Measurements from ENCODE around the gene CMSS1. TPM values are rescaled to one million over a fixed set of nuclear protein-coding genes. Genes with fewer than 3 reads are reported as not detected.

CMSS1 gene
- total RNA-seq, 1 experiment from 2014 or later, result 64.1 TPM

DNA sequence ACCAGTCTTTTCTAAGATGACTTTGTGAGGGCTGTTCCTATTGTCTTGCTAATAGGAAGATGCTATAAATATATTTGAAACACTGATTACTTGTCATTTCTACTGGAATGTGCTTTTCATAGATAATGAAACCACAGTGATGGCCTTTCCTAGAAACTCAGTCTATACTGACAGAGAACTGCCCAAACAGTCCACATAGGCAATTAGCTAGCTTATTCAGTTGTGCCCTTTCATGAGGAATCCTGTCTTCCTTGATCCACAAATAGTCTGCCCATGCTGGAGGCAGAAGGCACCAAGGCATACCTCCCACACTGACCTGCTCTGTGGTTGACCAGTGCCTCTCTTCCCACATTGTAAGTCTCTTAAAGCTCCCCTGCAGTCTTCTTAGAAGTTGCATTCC is 135.9 kb downstream of the CMSS1 start:
- no peak for TF ChIP-seq REST (IDR thresholded peaks at IDR 0.05; ENCODE audit: low read depth)
- TF ChIP-seq CTCF (IDR thresholded peaks at IDR 0.05 in 2 of 3, conservative IDR thresholded peaks at IDR 0.05 in 1 of 3; ENCODE audit: borderline replicate concordance in 1 of 3, insufficient read depth in 1 of 3, low read depth in 2 of 3, low read length in 2 of 3), result no peak
- TF ChIP-seq ZFX (IDR thresholded peaks at IDR 0.05), result no peak
- no peak for TF ChIP-seq ELF1 (IDR thresholded peaks at IDR 0.05; ENCODE audit: borderline replicate concordance, low read depth)
- no peak for TF ChIP-seq CEBPB (IDR thresholded peaks at IDR 0.05; ENCODE audit: low read depth)
- TF ChIP-seq SIN3A (IDR thresholded peaks at IDR 0.05; ENCODE audit: low read depth), result no peak
- no peak for TF ChIP-seq CBX3 (IDR thresholded peaks at IDR 0.05; ENCODE audit: low read depth)
- TF ChIP-seq SP1 (IDR thresholded peaks at IDR 0.05; ENCODE audit: low read depth), result no peak
- no peak for TF ChIP-seq EZH2phosphoT487 (IDR thresholded peaks at IDR 0.05; ENCODE audit: borderline replicate concordance)
- no peak for TF ChIP-seq ZNF274 (IDR thresholded peaks at IDR 0.05; ENCODE audit: low read depth, low read length)
- no peak for TF ChIP-seq TCF7L2 (IDR thresholded peaks at IDR 0.05; ENCODE audit: borderline replicate concordance, extremely low read depth, insufficient read depth, insufficient read length)
- TF ChIP-seq MAX (IDR thresholded peaks at IDR 0.05), result no peak
- no peak for TF ChIP-seq POLR2A (IDR thresholded peaks at IDR 0.05; ENCODE audit: borderline replicate concordance, extremely low read depth, insufficient read depth, insufficient read length)
- TF ChIP-seq YY1 (IDR thresholded peaks at IDR 0.05; ENCODE audit: extremely low read depth, insufficient replicate concordance, low read depth, low read length), result no peak
- no peak for TF ChIP-seq EZH2 (IDR thresholded peaks at IDR 0.05)
- TF ChIP-seq, protein P1, sequence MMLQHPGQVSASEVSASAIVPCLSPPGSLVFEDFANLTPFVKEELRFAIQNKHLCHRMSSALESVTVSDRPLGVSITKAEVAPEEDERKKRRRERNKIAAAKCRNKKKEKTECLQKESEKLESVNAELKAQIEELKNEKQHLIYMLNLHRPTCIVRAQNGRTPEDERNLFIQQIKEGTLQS (IDR thresholded peaks at IDR 0.05), result no peak
- no peak for TF ChIP-seq JUND (IDR thresholded peaks at IDR 0.05)
- no peak for TF ChIP-seq SRF (IDR thresholded peaks at IDR 0.05; ENCODE audit: low read depth)
- TF ChIP-seq ZBTB33 (IDR thresholded peaks at IDR 0.05; ENCODE audit: extremely low read depth, insufficient replicate concordance, low read length), result no peak
- TF ChIP-seq POLR2AphosphoS5 (IDR thresholded peaks at IDR 0.05; ENCODE audit: low read depth, low read length), result no peak
- Histone ChIP-seq H4K20me1 (ENCODE audit: insufficient read depth) (no peaks in the 10 kb centered on the region), H3K4me1 (ENCODE audit: control insufficient read depth in 1 of 2, insufficient read depth in 2 of 2, low read length in 2 of 2) (no peaks in the 10 kb centered on the region), H3K4me3 (replicated peaks in 1 of 2; ENCODE audit: low read depth in 1 of 2, low read length in 2 of 2) (no peak overlapping the region), H2AFZ (ENCODE audit: low read depth, low read length, poor library complexity, severe bottlenecking) (no peak overlapping the region), H3K79me2 (ENCODE audit: insufficient read depth, low read length) (no peaks in the 10 kb centered on the region), H3K9me3 (ENCODE audit: control insufficient read depth in 1 of 2, insufficient read depth in 1 of 2, low read depth in 1 of 2, low read length in 2 of 2) (no peaks in the 10 kb centered on the region), H3K27ac (ENCODE audit: low read depth, low read length) (no peak overlapping the region), H3K9ac (ENCODE audit: low read length) (no peak overlapping the region), H3K9me2 (ENCODE audit: insufficient read depth) (no peaks in the 10 kb centered on the region), H3K27me3 (ENCODE audit: insufficient read depth, low read length) (no peaks in the 10 kb centered on the region), H3K36me3 (ENCODE audit: control insufficient read depth in 1 of 2, insufficient read depth in 2 of 2, low read length in 2 of 2) (no peaks in the 10 kb centered on the region), H3K4me2 (ENCODE audit: low read length) (no peak overlapping the region)
- CTCF ChIA-PET, result no interaction called here
- no peak for DNase-seq (ENCODE audit: low read depth, low spot score)
- POLR2A ChIA-PET, result no interaction called here
- RAD21 ChIA-PET (ENCODE audit: low non-redundant PET in 1 of 2, low total read pairs in 2 of 2, uncharacterized antibody in 2 of 2, unreplicated experiment in 2 of 2), result no interaction called here
- BruUV-seq (replicated peaks), result no TSS peak
- ATAC-seq, result no peak
- intact Hi-C loops (cut with micrococcal nuclease), result no loop called here
